HCT116 (cell line): Measurements from ENCODE around the gene NGEF.

Experiments
- CEBPB ChIP-seq: IDR thresholded peaks from 2 replicates; pipeline ENCODE4 v1.6.1; 2012; ENCODE audit warnings: low read depth
- CTCF ChIP-seq, 3 experiments: fragments of 200-600 bp in 1 of 3; sonication (generic) in 1 of 3; IDR thresholded peaks in 2 of 3; conservative IDR thresholded peaks in 1 of 3; 2 replicates each; pipeline ENCODE4 v1.5.1; 2012 to 2017; ENCODE audit warnings: low read depth in 2 of 3, low read length in 2 of 3, antibody characterized with exemption in 1 of 3, borderline replicate concordance in 1 of 3, control low read depth in 1 of 3, mild to moderate bottlenecking in 1 of 3, mixed read lengths in 1 of 3, mixed run types in 1 of 3, moderate library complexity in 1 of 3; ENCODE audit not compliant: insufficient read depth in 1 of 3
- EZH2 ChIP-seq: fragments of 200-600 bp; sonication (generic); IDR thresholded peaks from 2 replicates; pipeline ENCODE4 v1.6.1; 2017; ENCODE audit warnings: antibody characterized with exemption, mixed run types
- EZH2phosphoT487 ChIP-seq: fragments of 200-600 bp; IDR thresholded peaks from 2 replicates; pipeline ENCODE4 v1.6.1; 2018; ENCODE audit warnings: antibody characterized with exemption, borderline replicate concordance
- JUND ChIP-seq: IDR thresholded peaks from 2 replicates; pipeline ENCODE4 v1.6.1; 2012
- POLR2A ChIP-seq: IDR thresholded peaks from 2 replicates; pipeline ENCODE4 v1.7.0; 2011; ENCODE audit warnings: borderline replicate concordance; ENCODE audit not compliant: insufficient read depth, insufficient read length; ENCODE audit errors: extremely low read depth
- POLR2AphosphoS5 ChIP-seq: IDR thresholded peaks from 2 replicates; pipeline ENCODE4 v1.6.1; 2011; ENCODE audit warnings: mild to moderate bottlenecking, low read depth, low read length, moderate library complexity
- RAD21 ChIP-seq: IDR thresholded peaks from 2 replicates; pipeline ENCODE4 v1.6.1; 2012; ENCODE audit warnings: low read depth, mild to moderate bottlenecking
- SIN3A ChIP-seq: IDR thresholded peaks from 2 replicates; pipeline ENCODE4 v1.6.1; 2012; ENCODE audit warnings: low read depth
- SP1 ChIP-seq: IDR thresholded peaks from 2 replicates; pipeline ENCODE4 v1.6.1; 2012; ENCODE audit warnings: low read depth
- SRF ChIP-seq: IDR thresholded peaks from 2 replicates; pipeline ENCODE4 v1.6.1; 2012; ENCODE audit warnings: low read depth
- YY1 ChIP-seq: IDR thresholded peaks from 2 replicates; pipeline ENCODE4 v1.6.1; 2011; ENCODE audit warnings: low read length, low read depth, moderate library complexity, mild to moderate bottlenecking; ENCODE audit not compliant: insufficient replicate concordance; ENCODE audit errors: extremely low read depth
- ZBTB33 ChIP-seq: IDR thresholded peaks from 2 replicates; pipeline ENCODE4 v1.6.1; 2011; ENCODE audit warnings: mild to moderate bottlenecking, low read length, moderate library complexity; ENCODE audit not compliant: insufficient replicate concordance; ENCODE audit errors: extremely low read depth
- ZNF274 ChIP-seq: fragments of 200-500 bp; sonication (Bioruptor generic); IDR thresholded peaks from 2 replicates; pipeline ENCODE4 v1.6.1; 2014; ENCODE audit warnings: mild to moderate bottlenecking, low read depth, low read length, inconsistent platforms

GRCh38 chr2:232854082-232854481 lies 159.0 kb downstream of the NGEF start:
- TF ChIP-seq JUND: peak; percentile 84
- TF ChIP-seq SRF: no peak
- no peak for TF ChIP-seq CTCF (IDR thresholded peaks at IDR 0.05 in 2 of 3, conservative IDR thresholded peaks at IDR 0.05 in 1 of 3; ENCODE audit: borderline replicate concordance in 1 of 3, insufficient read depth in 1 of 3, low read depth in 2 of 3, low read length in 2 of 3)
- no peak for TF ChIP-seq POLR2A
- TF ChIP-seq SIN3A: no peak
- TF ChIP-seq EZH2phosphoT487: no peak
- TF ChIP-seq ZBTB33: no peak
- TF ChIP-seq CEBPB: peak; percentile 64; the same call in 1 of the 2 replicates
- no peak for TF ChIP-seq ZNF274
- TF ChIP-seq SP1: peak; percentile 83
- TF ChIP-seq EZH2: no peak
- TF ChIP-seq YY1: no peak
- peak; percentile 48 for TF ChIP-seq POLR2AphosphoS5
- peak; percentile 28; the same call in 1 of the 2 replicates for TF ChIP-seq RAD21
